GM19035 (cell line): ENCODE measurements around the gene FAT1.
"Not testable (repeated sequence)": the region's sequence is repeated elsewhere in the genome, so short reads cannot be mapped to it uniquely, and the experiment has no call there.

Source experiments
- ATAC-seq: cut with Tn5 transposase; IDR thresholded peaks from one replicate; pipeline ENCODE4 v1.9.1; 2021; ENCODE audit not compliant: unreplicated experiment

FAT1 gene, protein sequence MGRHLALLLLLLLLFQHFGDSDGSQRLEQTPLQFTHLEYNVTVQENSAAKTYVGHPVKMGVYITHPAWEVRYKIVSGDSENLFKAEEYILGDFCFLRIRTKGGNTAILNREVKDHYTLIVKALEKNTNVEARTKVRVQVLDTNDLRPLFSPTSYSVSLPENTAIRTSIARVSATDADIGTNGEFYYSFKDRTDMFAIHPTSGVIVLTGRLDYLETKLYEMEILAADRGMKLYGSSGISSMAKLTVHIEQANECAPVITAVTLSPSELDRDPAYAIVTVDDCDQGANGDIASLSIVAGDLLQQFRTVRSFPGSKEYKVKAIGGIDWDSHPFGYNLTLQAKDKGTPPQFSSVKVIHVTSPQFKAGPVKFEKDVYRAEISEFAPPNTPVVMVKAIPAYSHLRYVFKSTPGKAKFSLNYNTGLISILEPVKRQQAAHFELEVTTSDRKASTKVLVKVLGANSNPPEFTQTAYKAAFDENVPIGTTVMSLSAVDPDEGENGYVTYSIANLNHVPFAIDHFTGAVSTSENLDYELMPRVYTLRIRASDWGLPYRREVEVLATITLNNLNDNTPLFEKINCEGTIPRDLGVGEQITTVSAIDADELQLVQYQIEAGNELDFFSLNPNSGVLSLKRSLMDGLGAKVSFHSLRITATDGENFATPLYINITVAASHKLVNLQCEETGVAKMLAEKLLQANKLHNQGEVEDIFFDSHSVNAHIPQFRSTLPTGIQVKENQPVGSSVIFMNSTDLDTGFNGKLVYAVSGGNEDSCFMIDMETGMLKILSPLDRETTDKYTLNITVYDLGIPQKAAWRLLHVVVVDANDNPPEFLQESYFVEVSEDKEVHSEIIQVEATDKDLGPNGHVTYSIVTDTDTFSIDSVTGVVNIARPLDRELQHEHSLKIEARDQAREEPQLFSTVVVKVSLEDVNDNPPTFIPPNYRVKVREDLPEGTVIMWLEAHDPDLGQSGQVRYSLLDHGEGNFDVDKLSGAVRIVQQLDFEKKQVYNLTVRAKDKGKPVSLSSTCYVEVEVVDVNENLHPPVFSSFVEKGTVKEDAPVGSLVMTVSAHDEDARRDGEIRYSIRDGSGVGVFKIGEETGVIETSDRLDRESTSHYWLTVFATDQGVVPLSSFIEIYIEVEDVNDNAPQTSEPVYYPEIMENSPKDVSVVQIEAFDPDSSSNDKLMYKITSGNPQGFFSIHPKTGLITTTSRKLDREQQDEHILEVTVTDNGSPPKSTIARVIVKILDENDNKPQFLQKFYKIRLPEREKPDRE (N-terminal part only)

GRCh38 chr4:186723292-186724057 lies at the start of gene FAT1:
Gene FAT1 (minus strand): TSS chr4:186723856. CDS start chr4:186709827, 14,029 bp downstream.
- no peak for ATAC-seq

DNA sequence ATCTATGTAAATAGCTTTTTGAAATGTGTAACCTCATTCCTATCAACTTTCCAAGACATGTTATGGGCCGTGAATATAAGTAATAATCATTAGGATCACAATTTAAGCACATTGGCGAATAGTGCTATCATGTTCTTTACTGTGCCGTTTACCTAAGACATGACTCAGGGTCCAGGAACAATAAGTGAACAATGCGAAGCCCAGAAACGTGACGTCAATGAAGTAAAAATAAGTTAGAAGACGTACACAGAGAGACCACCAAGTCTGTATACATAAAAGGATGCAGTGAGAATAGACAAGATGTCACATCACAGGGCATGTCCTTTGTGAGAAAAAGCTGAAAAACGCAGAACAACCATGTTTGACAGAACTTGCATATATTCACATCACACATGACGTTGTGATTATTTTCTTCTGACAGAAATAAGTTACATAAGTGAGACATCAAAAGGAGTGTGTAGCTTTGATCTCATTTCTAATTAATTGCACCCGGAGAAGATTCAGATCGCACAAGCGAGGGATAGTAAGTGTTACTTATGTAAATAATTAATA lies 49.4 kb upstream of the FAT1 start:
- ATAC-seq: no peak

- ATAC-seq: no peak
These were observed 48.0 kb upstream of the FAT1 start for GRCh38 chr4:186771624-186772023.

DNA sequence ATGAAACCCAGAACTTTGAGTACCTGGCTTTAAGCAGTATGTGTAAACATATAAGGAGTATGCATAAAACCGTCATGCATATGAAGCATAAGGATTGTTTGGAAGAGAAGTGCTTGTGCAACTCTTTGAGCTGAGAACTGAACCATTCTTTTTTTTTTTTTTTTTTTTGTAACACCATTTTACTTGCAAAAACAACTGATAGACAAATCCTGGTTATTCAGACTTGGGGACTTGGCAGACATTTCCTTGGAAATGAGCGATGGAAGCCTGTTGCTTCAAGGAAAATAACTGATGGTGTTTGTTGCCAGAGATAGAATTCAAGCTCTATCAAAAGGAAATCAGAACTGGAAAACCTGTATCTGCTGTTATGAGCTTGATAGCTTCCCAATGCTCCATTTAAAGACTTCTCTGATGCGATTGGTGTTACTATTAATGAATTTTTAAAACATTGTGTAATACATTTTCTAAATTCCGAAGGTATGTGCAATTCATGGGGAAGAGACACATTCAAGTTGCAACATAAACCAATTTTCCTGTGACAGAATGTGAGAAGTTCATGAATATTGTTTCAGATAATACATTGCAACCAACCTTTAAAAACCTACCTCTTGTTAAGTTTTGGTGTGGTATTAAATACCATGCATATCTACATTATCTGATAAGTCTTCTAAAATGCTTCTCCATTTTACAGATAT lies 47.0 kb upstream of the FAT1 start:
- ATAC-seq: no peak

GRCh38 chr4:186767794-186768193 lies 44.1 kb upstream of the FAT1 start:
- ATAC-seq: no peak

- ATAC-seq: no peak
These were observed 42.3 kb upstream of the FAT1 start for GRCh38 chr4:186765673-186766546.

GRCh38 chr4:186765138-186765537 lies 41.5 kb upstream of the FAT1 start:
- ATAC-seq: no peak

GRCh38 chr4:186764457-186764856 lies 40.8 kb upstream of the FAT1 start:
- ATAC-seq: no peak

DNA sequence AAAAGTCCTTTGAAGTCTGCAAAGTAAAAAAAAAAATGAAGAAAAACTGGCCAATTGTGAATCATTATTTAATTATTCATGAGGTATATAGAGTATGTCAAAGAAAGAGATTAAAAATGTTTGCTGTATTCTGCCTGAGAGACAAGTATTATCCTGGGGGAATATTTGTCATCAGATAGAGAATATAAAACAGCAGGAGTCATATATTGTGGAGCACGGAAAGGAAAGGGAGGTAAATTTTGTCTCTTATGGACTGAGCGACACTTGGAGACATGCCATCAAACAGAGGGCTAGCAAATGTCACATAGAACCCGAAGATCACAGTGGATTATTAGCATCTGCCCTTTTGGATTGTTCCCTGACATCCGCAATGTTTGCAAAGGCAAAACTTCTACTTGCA lies 39.2 kb upstream of the FAT1 start:
- ATAC-seq: no peak

GRCh38 chr4:186762361-186762760 lies 38.7 kb upstream of the FAT1 start:
- no peak for ATAC-seq

DNA sequence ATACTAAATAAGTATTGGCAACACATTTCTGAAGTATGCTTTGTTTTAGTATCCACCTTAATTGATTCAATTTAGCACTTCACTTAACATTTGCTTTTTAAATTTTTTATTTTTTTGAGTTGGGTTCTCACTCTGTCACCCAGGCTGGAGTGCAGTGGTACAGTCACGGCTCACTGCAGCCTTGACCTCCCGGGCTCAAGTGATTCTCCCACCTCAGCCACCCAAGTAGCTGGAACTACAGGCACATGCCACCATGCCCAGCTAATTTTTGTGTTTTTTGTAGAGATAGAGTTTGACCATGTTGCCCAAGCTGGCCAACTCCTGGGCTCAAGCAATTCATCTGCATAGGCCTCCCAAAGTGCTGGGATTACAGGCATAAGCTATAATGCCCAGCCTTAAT lies 38.3 kb upstream of the FAT1 start:
- ATAC-seq: not testable (repeated sequence)

DNA sequence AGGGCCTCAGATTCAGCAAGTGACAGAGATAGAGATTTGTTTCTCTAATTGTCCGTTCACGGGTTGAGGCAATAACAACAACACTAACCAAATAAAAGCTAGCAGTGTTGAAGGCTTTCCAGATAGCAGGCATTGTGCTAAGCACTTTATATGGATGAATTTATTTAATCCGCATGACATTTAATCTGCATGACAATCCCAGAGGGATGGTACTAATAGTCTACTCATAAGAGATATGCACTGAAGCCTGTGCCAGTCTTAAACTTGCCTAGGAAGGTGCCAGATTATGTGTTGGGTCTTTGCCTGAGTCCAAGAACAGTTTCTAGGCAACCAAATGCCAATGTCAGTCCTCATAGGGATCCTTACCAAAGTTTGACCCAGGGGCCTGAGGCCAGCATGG lies 37.7 kb upstream of the FAT1 start:
- ATAC-seq: no peak

DNA sequence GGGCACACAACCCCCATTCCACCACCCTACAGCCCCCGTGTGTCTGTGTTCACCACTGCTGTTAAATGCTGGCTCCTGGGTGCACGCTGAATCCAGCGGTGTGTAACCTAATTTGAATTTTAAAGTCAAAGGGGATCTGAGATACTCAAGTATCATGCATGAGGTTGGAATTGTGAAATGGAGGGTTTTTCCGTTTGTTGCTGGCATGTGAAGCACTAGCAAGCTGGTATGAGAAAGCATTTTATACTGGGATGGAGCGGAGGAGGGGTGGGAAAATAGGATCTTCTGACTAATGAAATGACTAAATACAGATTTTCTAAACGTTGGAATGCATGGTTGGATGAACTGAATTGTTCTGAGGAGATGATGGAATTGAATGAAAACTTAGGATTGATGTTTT lies 36.9 kb upstream of the FAT1 start:
- no peak for ATAC-seq

DNA sequence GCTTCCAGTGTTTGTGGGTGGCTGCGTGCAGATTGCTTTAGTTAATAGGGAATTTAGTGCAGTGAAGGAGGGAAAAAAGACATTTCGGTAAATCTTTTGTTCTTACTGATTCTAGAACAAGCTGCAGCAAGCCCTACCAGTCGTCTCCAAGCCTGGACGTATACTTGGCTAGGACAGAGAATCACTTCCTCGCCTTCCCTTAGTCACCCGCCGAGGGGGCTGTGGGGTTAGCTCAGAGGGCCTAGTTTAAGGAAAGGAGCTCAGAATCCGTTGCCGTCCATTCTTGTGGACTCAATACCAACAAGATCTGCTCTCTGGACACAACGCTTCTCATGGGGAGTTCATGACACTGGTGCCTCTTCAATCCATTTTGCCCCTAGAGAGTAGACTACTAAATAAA lies 36.3 kb upstream of the FAT1 start:
- ATAC-seq: no peak

DNA sequence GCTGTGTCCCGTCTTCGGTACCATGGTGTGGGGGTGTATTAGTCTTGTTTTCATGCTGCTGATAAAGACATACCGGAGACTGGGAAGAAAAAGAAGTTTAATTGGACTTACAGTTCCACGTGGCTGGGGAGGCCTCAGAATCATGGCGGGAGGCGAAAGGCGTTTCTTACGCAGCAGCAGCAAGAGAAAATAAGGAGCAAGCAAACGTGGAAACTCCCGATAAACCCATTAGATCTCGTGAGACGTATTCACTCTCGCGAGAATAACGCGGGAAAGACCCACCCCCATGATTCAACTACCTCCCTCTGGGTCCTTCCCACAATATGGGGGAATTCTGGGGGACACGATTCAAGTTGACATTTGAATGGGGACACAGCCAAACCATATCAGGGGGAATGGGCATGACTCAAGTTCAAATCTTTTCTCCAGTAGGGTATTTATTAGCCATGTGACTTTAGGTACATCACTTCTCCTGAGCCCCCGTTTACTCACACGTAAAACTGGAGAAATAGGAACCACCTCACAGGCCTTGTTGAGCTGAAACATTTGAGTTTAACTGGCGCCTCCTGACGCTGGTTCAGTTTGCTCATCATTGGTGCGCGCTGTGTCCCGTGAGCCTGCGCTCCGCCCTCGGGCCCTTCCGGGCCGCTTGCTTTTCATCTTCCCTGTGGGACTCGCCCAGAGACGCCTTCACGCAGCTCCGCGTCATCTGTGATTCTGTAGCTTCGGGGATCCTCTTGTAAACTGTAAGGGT lies 35.5 kb upstream of the FAT1 start:
- no peak for ATAC-seq

- ATAC-seq: no peak
These were observed 34.2 kb upstream of the FAT1 start for GRCh38 chr4:186757696-186758355.

- not testable (repeated sequence) for ATAC-seq
These were observed 32.9 kb upstream of the FAT1 start for GRCh38 chr4:186756550-186756949.
